C4-2B (cell line): ENCODE results near the gene CSTPP1.

Source experiments
- H3K27ac ChIP-seq: fragments of 450-650 bp; 2 replicates; pipeline ENCODE4 v1.5.1; 2017
- ZFX ChIP-seq: fragments of 450-650 bp; IDR thresholded peaks from 2 replicates; pipeline ENCODE4 v1.6.1; 2017
- TF ChIP-seq, protein P1 (sequence below): fragments of 450-650 bp; conservative IDR thresholded peaks from 2 replicates; pipeline ENCODE4 v1.5.1; 2017; ENCODE audit warnings: mild to moderate bottlenecking

The CSTPP1 gene

DNA sequence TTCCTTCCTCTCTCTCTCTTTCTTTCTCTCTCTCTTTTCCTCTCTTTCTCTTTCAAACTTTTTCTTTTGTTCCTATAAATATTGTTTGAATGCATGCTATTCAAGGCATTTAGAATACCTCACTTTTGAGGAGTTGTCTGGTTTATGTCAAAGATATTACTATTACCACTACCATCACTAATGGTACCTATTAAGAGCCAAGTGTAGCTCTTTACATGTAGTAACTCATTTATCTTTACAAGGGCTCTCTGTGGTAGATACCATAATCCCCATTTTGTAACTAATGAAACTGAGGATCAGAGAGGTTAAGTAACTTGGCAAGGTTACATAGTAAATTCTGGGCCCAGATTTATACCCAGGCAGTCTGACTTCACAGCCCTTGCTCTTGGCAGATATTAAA, 116.0 kb downstream of the CSTPP1 start:
- TF ChIP-seq ZFX: no peak
- TF ChIP-seq, protein P1, sequence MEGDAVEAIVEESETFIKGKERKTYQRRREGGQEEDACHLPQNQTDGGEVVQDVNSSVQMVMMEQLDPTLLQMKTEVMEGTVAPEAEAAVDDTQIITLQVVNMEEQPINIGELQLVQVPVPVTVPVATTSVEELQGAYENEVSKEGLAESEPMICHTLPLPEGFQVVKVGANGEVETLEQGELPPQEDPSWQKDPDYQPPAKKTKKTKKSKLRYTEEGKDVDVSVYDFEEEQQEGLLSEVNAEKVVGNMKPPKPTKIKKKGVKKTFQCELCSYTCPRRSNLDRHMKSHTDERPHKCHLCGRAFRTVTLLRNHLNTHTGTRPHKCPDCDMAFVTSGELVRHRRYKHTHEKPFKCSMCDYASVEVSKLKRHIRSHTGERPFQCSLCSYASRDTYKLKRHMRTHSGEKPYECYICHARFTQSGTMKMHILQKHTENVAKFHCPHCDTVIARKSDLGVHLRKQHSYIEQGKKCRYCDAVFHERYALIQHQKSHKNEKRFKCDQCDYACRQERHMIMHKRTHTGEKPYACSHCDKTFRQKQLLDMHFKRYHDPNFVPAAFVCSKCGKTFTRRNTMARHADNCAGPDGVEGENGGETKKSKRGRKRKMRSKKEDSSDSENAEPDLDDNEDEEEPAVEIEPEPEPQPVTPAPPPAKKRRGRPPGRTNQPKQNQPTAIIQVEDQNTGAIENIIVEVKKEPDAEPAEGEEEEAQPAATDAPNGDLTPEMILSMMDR: no peak

DNA sequence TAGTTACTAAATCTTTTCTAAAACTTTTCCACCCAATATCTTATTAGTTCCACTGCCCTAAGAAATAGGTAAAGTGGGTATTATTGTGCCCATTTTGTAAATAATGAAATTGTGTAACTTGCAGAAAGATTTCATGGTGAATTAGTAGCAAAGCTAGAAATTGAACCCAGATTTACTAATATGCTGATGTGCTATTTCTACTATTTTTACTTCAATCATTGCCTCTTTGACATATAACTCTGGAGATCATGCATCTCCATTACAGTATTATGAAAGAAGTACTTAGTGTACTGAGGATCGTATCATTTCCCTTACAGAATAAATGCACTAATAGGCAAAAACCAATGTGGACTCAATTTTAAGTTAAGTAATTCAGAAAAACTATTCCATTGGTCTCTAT, 119.0 kb downstream of the CSTPP1 start:
- no peak overlapping the region for H3K27ac ChIP-seq
- no peak for TF ChIP-seq ZFX
- TF ChIP-seq, protein P1: no peak

More for the DNA sequence above, 116.0 kb downstream of the CSTPP1 start:
- no peak overlapping the region for H3K27ac ChIP-seq

DNA sequence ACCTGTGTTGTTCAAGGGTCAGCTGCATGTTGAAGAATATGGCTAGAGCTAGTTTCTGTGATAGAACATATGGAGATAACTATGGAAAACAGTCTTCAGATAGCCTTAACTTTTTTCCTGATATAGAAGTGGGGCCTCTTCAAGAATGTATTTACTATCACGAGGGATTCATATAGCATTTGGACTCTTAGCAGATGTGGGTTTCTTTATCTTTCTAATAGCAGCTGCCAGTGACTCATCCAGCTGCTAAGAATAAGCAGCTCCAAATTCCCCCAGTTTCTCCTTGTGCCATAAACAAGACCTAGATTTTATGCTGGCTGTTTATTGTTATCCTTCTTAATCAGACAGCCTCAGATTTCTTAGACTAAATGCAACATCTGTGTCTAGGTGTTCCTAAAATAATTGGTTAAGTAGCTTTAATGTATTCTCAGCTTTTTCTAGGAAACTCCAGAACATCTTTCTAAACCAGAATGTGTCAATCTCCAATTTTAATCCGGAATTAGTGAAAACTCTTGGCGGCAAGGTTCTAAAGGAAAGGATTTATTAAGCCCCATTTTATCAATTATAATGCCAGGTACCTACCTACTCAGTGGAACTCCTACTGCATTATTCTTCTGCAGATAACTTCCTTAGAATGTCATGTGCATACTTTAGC, 119.8 kb downstream of the CSTPP1 start:
- no peak for TF ChIP-seq ZFX
- TF ChIP-seq, protein P1: no peak
- no peak overlapping the region for H3K27ac ChIP-seq

DNA sequence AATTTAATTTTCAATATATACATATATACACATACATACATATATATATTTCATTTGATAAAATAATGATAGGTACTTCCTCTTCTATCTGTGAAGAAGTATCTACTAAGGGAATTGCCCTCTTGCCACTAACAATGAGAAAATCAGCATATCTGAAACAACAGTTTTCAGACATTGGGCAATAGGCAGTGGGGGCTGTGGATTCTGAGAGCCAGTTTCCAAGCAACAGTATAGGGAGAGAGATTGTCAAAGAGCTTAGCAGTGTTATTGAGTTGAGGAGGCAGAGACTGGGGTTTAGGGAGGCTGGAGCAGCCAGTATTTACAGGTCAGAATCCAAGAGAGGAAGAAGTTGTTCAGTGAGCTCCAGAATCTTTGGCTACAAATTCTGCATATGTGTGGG, 120.8 kb downstream of the CSTPP1 start:
- TF ChIP-seq, protein P1: no peak
- TF ChIP-seq ZFX: no peak
- no peak overlapping the region for H3K27ac ChIP-seq

DNA sequence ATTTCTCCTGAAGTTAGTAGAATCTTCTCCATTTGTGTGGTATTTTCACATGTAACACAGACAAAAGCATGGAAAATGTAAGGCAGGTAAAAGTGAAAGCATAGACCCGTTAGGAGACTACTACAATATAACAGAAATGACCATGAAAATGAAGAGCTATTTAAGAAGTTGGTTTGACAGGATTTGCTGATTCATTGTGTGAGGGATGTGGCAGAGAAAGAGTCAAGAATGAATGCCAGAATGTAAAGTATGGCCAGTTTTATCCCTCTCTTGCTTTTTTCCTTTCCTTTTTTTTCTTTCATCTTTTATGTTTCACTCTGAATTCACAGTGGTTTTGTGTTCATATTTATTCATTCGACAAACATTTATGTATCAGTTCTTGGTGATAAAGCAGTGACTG, 124.2 kb downstream of the CSTPP1 start:
- TF ChIP-seq, protein P1: no peak
- no peak for TF ChIP-seq ZFX
- no peak overlapping the region for H3K27ac ChIP-seq

DNA sequence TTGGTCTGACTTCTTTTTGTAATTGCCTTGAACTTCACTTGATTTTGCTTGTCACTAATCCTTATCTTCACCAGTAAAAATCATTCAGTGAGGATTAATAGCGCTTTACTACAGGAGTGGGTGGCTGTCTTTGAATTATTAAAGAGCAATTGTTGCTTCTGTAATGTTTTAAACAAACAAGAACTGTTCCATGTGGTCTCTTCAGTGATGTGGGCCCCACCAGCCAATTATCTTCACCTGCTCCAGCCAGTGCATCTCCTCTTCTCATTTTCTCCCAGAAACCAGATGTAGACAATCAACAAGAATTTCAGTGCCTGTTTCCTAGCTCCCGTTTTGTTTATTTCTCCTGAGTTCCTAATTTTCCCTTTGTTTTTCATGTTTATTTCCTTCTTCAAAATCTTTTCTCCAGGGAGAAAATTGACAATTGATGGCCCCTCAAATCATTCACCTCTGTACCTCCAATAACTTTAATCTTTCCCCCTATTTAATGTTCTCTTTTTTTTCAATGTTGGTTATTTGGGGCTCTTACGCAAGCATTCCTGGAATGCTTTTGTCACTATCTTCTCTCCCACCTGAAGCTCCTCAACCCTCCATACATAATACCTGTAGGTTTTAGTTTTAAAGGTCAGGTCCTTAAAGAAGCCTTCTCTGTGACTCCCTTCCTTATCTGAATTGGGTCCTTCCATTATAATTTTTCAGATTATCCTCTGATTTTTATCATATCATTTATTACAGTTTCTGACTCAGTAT, 125.0 kb downstream of the CSTPP1 start:
- H3K27ac ChIP-seq: no peak overlapping the region
- TF ChIP-seq ZFX: no peak
- TF ChIP-seq, protein P1: no peak

DNA sequence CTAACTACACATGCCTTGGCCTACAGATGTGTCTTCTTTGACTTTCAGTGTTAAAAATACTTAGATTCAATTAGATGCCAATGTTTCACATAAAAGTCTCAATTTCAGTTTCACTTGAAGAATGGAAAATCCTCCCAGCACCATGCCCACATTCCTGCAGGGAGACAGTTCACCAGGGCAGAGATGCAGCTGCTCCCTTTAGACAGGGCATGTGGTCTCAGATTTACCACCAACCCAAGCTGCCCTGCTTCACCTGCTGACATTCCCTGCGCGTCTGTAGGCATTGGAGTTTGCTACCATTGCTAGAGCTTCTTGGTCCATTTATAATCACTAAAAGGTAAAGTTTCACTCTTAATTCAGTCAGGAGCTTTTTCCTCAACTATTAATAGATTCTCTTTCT, 126.2 kb downstream of the CSTPP1 start:
- no peak for TF ChIP-seq ZFX
- TF ChIP-seq, protein P1: no peak
- H3K27ac ChIP-seq: no peak overlapping the region
